HCT116 (cell line): ENCODE results near the gene ZSCAN5B. TPM values are rescaled to one million over a fixed set of nuclear protein-coding genes. Genes with fewer than 3 reads are reported as not detected.

Experiments
- ATAC-seq: fragments of 200-7000 bp; cut with Tn5 transposase; 2 replicates; pipeline ENCODE4 v1.9.1; 2020; ENCODE audit warnings: mild to moderate bottlenecking, moderate library complexity
- BruUV-seq: library from RNA; stranded (reverse); fragments of 400-500 nt; replicated peaks from 2 replicates; lab custom pipeline; 2021; lab: Mats Ljungman, UMichigan
- CTCF ChIA-PET: fragments of 300-600 bp; sonication (Branson Sonifier 250); formaldehyde crosslinking; loops from one replicate; lab custom pipeline; 2021; ENCODE audit warnings: antibody characterized with exemption; lab: Charles Lee
- POLR2A ChIA-PET: fragments of 300-600, 350-600 bp; sonication (Branson Sonifier 250); formaldehyde crosslinking; loops from one replicate; lab custom pipeline; 2021; ENCODE audit warnings: antibody characterized with exemption; lab: Charles Lee
- RAD21 ChIA-PET, 2 experiments: fragments of 300-600 bp; sonication (Branson Sonifier 250); formaldehyde crosslinking; loops; one replicate each; lab custom pipeline; 2023; ENCODE audit warnings: low total read pairs in 2 of 2; ENCODE audit not compliant: uncharacterized antibody in 2 of 2, unreplicated experiment in 2 of 2, low non-redundant PET in 1 of 2; lab: Charles Lee
- DNase-seq: peaks from one replicate; pipeline ENCODE4 v3.0.0-alpha.2; 2010; ENCODE audit warnings: low read depth, low spot score
- H2AFZ ChIP-seq: fragments of 200-600 bp; shearing (Covaris generic), sonication (generic); 2 replicates; pipeline ENCODE4 v1.6.1; 2017; ENCODE audit warnings: low read depth, mixed run types, mixed read lengths, antibody characterized with exemption, low read length; ENCODE audit not compliant: poor library complexity, severe bottlenecking
- H3K27ac ChIP-seq: 2 replicates; pipeline ENCODE4 v1.5.1; 2012; ENCODE audit warnings: low read depth, low read length
- H3K27me3 ChIP-seq: fragments of 200-600 bp; sonication (generic); 2 replicates; pipeline ENCODE4 v1.6.1; 2016; ENCODE audit warnings: mixed run types, low read length, mixed read lengths; ENCODE audit not compliant: insufficient read depth
- H3K36me3 ChIP-seq, 2 experiments: fragments of 200-500 bp in 1 of 2; fragments of 200-600 bp in 1 of 2; sonication (Bioruptor generic) in 1 of 2; sonication (generic) in 1 of 2; 2 replicates each; pipeline versions ENCODE4 v1.5.1 to v1.6.1; 2014 to 2016; ENCODE audit warnings: low read length in 2 of 2, inconsistent platforms in 1 of 2, mixed read lengths in 1 of 2, mixed run types in 1 of 2; ENCODE audit not compliant: insufficient read depth in 2 of 2, control insufficient read depth in 1 of 2
- H3K4me1 ChIP-seq, 2 experiments: fragments of 200-600 bp in 1 of 2; sonication (generic) in 1 of 2; 2 replicates each; pipeline versions ENCODE4 v1.5.1 to v1.6.1; 2012 to 2017; ENCODE audit warnings: low read length in 2 of 2, inconsistent platforms in 1 of 2, mild to moderate bottlenecking in 1 of 2, mixed read lengths in 1 of 2, mixed run types in 1 of 2, moderate library complexity in 1 of 2; ENCODE audit not compliant: insufficient read depth in 2 of 2, control insufficient read depth in 1 of 2
- H3K4me2 ChIP-seq: fragments of 200-600 bp; sonication (generic); 2 replicates; pipeline ENCODE4 v1.6.1; 2017; ENCODE audit warnings: mixed run types, low read length, mixed read lengths
- H3K4me3 ChIP-seq, 2 experiments: fragments of 200-600 bp in 1 of 2; sonication (generic) in 1 of 2; replicated peaks in 1 of 2; 2 replicates each; pipeline ENCODE4 v1.5.1; 2011 to 2016; ENCODE audit warnings: low read length in 2 of 2, control low read depth in 1 of 2, low read depth in 1 of 2, mild to moderate bottlenecking in 1 of 2, mixed read lengths in 1 of 2, mixed run types in 1 of 2
- H3K79me2 ChIP-seq: fragments of 200-600 bp; sonication (generic); 2 replicates; pipeline ENCODE4 v1.6.1; 2017; ENCODE audit warnings: mild to moderate bottlenecking, mixed run types, low read length, moderate library complexity, mixed read lengths; ENCODE audit not compliant: insufficient read depth
- H3K9ac ChIP-seq: fragments of 200-600 bp; sonication (generic); 2 replicates; pipeline ENCODE4 v1.6.1; 2016; ENCODE audit warnings: low read length, mixed read lengths
- H3K9me2 ChIP-seq: fragments of 200-600 bp; sonication (generic), shearing (Covaris generic); 2 replicates; pipeline ENCODE4 v1.6.1; 2017; ENCODE audit warnings: mixed run types, mild to moderate bottlenecking, moderate library complexity; ENCODE audit not compliant: insufficient read depth
- H3K9me3 ChIP-seq, 2 experiments: fragments of 200-500 bp in 1 of 2; fragments of 200-600 bp in 1 of 2; sonication (Bioruptor generic) in 1 of 2; sonication (generic) in 1 of 2; 2 replicates each; pipeline ENCODE4 v1.6.1; 2014 to 2017; ENCODE audit warnings: low read length in 2 of 2, mixed read lengths in 2 of 2, inconsistent platforms in 1 of 2, low read depth in 1 of 2, mild to moderate bottlenecking in 1 of 2, mixed run types in 1 of 2, moderate library complexity in 1 of 2; ENCODE audit not compliant: control insufficient read depth in 1 of 2, insufficient read depth in 1 of 2
- H4K20me1 ChIP-seq: fragments of 200-600 bp; sonication (generic), shearing (Covaris generic); 2 replicates; pipeline ENCODE4 v1.6.1; 2017; ENCODE audit warnings: mixed run types, mild to moderate bottlenecking, moderate library complexity; ENCODE audit not compliant: insufficient read depth
- ATF3 ChIP-seq: IDR thresholded peaks from 2 replicates; pipeline ENCODE4 v1.6.1; 2012
- CBX3 ChIP-seq: IDR thresholded peaks from 2 replicates; pipeline ENCODE4 v1.6.1; 2012; ENCODE audit warnings: low read depth
- ELF1 ChIP-seq: IDR thresholded peaks from 2 replicates; pipeline ENCODE4 v1.6.1; 2012; ENCODE audit warnings: low read depth, borderline replicate concordance
- FOSL1 ChIP-seq: IDR thresholded peaks from 2 replicates; pipeline ENCODE4 v1.6.1; 2012; ENCODE audit warnings: low read depth
- POLR2A ChIP-seq: IDR thresholded peaks from 2 replicates; pipeline ENCODE4 v1.7.0; 2011; ENCODE audit warnings: borderline replicate concordance; ENCODE audit not compliant: insufficient read depth, insufficient read length; ENCODE audit errors: extremely low read depth
- POLR2AphosphoS5 ChIP-seq: IDR thresholded peaks from 2 replicates; pipeline ENCODE4 v1.6.1; 2011; ENCODE audit warnings: mild to moderate bottlenecking, low read depth, low read length, moderate library complexity
- SIN3A ChIP-seq: IDR thresholded peaks from 2 replicates; pipeline ENCODE4 v1.6.1; 2012; ENCODE audit warnings: low read depth
- SP1 ChIP-seq: IDR thresholded peaks from 2 replicates; pipeline ENCODE4 v1.6.1; 2012; ENCODE audit warnings: low read depth
- SRF ChIP-seq: IDR thresholded peaks from 2 replicates; pipeline ENCODE4 v1.6.1; 2012; ENCODE audit warnings: low read depth
- TCF7L2 ChIP-seq: IDR thresholded peaks from 2 replicates; pipeline ENCODE4 v1.7.0; 2011; ENCODE audit warnings: borderline replicate concordance, inconsistent platforms; ENCODE audit not compliant: insufficient read depth, insufficient read length; ENCODE audit errors: extremely low read depth
- YY1 ChIP-seq: IDR thresholded peaks from 2 replicates; pipeline ENCODE4 v1.6.1; 2011; ENCODE audit warnings: low read length, low read depth, moderate library complexity, mild to moderate bottlenecking; ENCODE audit not compliant: insufficient replicate concordance; ENCODE audit errors: extremely low read depth
- ZNF274 ChIP-seq: fragments of 200-500 bp; sonication (Bioruptor generic); IDR thresholded peaks from 2 replicates; pipeline ENCODE4 v1.6.1; 2014; ENCODE audit warnings: mild to moderate bottlenecking, low read depth, low read length, inconsistent platforms
- intact Hi-C: fragments of 100-400 bp; cut with micrococcal nuclease; formaldehyde crosslinking; loops from 2 replicates; pipeline ENCODE4 v1.10.0; 2022
- total RNA-seq: library from RNA; stranded (reverse); gene quantifications from one replicate; pipeline ENCODE4 v1.2.1, GENCODE V29; 2021; ENCODE audit not compliant: unreplicated experiment
- TF ChIP-seq, protein P1 (sequence below), 3 experiments: fragments of 200-600 bp in 1 of 3; sonication (generic) in 1 of 3; IDR thresholded peaks in 2 of 3; conservative IDR thresholded peaks in 1 of 3; 2 replicates each; pipeline ENCODE4 v1.5.1; 2012 to 2017; ENCODE audit warnings: low read depth in 2 of 3, low read length in 2 of 3, antibody characterized with exemption in 1 of 3, borderline replicate concordance in 1 of 3, control low read depth in 1 of 3, mild to moderate bottlenecking in 1 of 3, mixed read lengths in 1 of 3, mixed run types in 1 of 3, moderate library complexity in 1 of 3; ENCODE audit not compliant: insufficient read depth in 1 of 3
- TF ChIP-seq, protein P2 (sequence below): IDR thresholded peaks from 2 replicates; pipeline ENCODE4 v1.6.1; 2012; ENCODE audit warnings: low read depth

Gene ZSCAN5B
- total RNA-seq, 1 experiment from 2014 or later: not detected

- TF ChIP-seq YY1 (no peak), CBX3 (no peak), TCF7L2 (no peak), ELF1 (no peak)
Measured at GRCh38 chr19:56174550-56174949, 23.0 kb downstream of the ZSCAN5B start (continued).

DNA sequence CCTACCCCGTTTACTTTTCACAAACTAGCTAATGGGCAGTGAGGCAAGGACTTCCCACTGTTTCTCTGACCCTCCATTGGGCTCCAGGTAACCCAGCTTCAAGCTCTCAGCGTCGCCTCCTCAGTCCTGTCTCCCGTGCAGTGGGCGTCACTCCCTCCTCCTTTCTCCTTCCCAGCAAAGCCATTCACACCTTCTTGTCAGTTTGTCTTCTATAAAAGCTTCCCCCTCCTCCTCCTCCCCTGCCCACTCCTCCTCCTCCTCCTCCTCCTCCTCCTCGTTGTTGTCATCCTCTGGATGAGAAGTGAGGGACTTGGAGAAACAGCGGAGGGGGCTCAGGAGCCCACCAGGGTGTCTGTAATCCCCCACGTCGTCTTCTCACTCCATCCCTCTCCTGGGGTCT, 23.5 kb downstream of the ZSCAN5B start:
- H3K27me3 ChIP-seq: no peaks in the 10 kb centered on the region
- H2AFZ ChIP-seq: no peak overlapping the region
- no peak overlapping the region for H3K4me2 ChIP-seq
- H3K27ac ChIP-seq: no peak overlapping the region
- no peaks in the 10 kb centered on the region for H3K9me3 ChIP-seq
- H3K79me2 ChIP-seq: no peaks in the 10 kb centered on the region
- CTCF ChIA-PET: interaction anchor here (1.9 kb wide), 1 partner anchor 108 kb away, joined by 4 read pairs; no protein-coding TSS in a partner anchor
- POLR2A ChIA-PET: no interaction called here
- no peak overlapping the region for H3K9ac ChIP-seq
- ATAC-seq: no peak
- no peaks in the 10 kb centered on the region for H3K36me3 ChIP-seq
- no peaks in the 10 kb centered on the region for H3K9me2 ChIP-seq
- no peaks in the 10 kb centered on the region for H4K20me1 ChIP-seq
- RAD21 ChIA-PET: no interaction called here
- H3K4me3 ChIP-seq: no peak overlapping the region
- TF ChIP-seq POLR2AphosphoS5 (no peak), SRF (no peak)
- TF ChIP-seq, all 23 proteins: peak for 0
- DNase-seq: no peak
- intact Hi-C loops: no loop called here
- H3K4me1 ChIP-seq: no peaks in the 10 kb centered on the region
- BruUV-seq: no TSS peak

- no peak overlapping the region for H3K4me3 ChIP-seq
- H3K9me2 ChIP-seq: no peaks in the 10 kb centered on the region
- POLR2A ChIA-PET: no interaction called here
- H3K27ac ChIP-seq: no peak overlapping the region
- H3K4me2 ChIP-seq: no peak overlapping the region
- no peak overlapping the region for H2AFZ ChIP-seq
- ATAC-seq (no peak), DNase-seq (no peak)
- no peak overlapping the region for H3K9ac ChIP-seq
- H3K27me3 ChIP-seq: no peaks in the 10 kb centered on the region
- no peaks in the 10 kb centered on the region for H4K20me1 ChIP-seq
- H3K4me1 ChIP-seq: no peaks in the 10 kb centered on the region
- no peaks in the 10 kb centered on the region for H3K79me2 ChIP-seq
- intact Hi-C loops: no loop called here
- RAD21 ChIA-PET: no interaction called here
- CTCF ChIA-PET: interaction anchor here (1.2 kb wide), 1 partner anchor 85 kb away, joined by 3 read pairs; no protein-coding TSS in a partner anchor
- H3K36me3 ChIP-seq: no peaks in the 10 kb centered on the region
- BruUV-seq: no TSS peak
- H3K9me3 ChIP-seq: no peaks in the 10 kb centered on the region
- TF ChIP-seq, protein P1, sequence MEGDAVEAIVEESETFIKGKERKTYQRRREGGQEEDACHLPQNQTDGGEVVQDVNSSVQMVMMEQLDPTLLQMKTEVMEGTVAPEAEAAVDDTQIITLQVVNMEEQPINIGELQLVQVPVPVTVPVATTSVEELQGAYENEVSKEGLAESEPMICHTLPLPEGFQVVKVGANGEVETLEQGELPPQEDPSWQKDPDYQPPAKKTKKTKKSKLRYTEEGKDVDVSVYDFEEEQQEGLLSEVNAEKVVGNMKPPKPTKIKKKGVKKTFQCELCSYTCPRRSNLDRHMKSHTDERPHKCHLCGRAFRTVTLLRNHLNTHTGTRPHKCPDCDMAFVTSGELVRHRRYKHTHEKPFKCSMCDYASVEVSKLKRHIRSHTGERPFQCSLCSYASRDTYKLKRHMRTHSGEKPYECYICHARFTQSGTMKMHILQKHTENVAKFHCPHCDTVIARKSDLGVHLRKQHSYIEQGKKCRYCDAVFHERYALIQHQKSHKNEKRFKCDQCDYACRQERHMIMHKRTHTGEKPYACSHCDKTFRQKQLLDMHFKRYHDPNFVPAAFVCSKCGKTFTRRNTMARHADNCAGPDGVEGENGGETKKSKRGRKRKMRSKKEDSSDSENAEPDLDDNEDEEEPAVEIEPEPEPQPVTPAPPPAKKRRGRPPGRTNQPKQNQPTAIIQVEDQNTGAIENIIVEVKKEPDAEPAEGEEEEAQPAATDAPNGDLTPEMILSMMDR (IDR thresholded peaks at IDR 0.05 in 2 of 3, conservative IDR thresholded peaks at IDR 0.05 in 1 of 3; ENCODE audit: borderline replicate concordance in 1 of 3, insufficient read depth in 1 of 3, low read depth in 2 of 3, low read length in 2 of 3): no peak
- TF ChIP-seq TCF7L2: no peak
- no peak for TF ChIP-seq ZNF274
- TF ChIP-seq SIN3A: no peak
- TF ChIP-seq POLR2A: no peak
- TF ChIP-seq SP1: no peak
- TF ChIP-seq, protein P2, sequence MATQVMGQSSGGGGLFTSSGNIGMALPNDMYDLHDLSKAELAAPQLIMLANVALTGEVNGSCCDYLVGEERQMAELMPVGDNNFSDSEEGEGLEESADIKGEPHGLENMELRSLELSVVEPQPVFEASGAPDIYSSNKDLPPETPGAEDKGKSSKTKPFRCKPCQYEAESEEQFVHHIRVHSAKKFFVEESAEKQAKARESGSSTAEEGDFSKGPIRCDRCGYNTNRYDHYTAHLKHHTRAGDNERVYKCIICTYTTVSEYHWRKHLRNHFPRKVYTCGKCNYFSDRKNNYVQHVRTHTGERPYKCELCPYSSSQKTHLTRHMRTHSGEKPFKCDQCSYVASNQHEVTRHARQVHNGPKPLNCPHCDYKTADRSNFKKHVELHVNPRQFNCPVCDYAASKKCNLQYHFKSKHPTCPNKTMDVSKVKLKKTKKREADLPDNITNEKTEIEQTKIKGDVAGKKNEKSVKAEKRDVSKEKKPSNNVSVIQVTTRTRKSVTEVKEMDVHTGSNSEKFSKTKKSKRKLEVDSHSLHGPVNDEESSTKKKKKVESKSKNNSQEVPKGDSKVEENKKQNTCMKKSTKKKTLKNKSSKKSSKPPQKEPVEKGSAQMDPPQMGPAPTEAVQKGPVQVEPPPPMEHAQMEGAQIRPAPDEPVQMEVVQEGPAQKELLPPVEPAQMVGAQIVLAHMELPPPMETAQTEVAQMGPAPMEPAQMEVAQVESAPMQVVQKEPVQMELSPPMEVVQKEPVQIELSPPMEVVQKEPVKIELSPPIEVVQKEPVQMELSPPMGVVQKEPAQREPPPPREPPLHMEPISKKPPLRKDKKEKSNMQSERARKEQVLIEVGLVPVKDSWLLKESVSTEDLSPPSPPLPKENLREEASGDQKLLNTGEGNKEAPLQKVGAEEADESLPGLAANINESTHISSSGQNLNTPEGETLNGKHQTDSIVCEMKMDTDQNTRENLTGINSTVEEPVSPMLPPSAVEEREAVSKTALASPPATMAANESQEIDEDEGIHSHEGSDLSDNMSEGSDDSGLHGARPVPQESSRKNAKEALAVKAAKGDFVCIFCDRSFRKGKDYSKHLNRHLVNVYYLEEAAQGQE: no peak
- TF ChIP-seq FOSL1: no peak
- TF ChIP-seq ATF3: no peak
Measured at GRCh38 chr19:56170261-56170660, 27.3 kb downstream of the ZSCAN5B start.
